ENCODE measurements around the gene ZCCHC7. TPM values are rescaled to one million over a fixed set of nuclear protein-coding genes. Genes with fewer than 3 reads are reported as not detected.

Gene ZCCHC7
- total RNA-seq, 4 donors from 2014 or later, result 11.7 to 24.6 (median 13.6) TPM

DNA sequence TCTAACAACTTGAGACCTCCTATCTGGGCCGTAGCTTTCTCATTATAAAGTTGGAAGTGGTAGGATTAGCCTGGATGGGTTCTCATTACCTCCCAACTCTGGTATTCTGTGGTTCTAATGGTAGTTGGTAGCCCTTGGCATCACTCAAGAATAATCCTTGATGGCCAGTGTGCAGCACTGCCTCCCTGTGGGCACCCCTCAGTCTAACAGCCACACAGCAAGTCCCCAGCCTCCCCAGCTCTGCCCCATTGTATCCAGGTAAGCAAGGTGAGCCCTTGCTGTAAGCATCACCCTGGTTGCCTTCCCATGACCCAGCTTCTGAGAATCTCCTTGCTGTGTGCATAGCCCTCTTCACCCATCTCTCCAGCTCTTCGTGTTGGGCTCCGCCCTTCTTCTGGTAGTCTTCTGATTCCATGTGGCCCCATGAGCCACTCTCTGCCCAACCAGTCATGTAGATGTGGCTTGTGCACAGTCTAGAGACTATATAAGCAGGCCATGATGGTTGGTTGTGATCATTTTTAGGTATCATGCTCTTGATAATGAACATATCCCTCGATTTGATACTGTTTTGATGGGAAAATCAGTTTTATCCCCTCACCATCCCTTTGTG, 244.5 kb downstream of the ZCCHC7 start:
- TF ChIP-seq, protein P1, sequence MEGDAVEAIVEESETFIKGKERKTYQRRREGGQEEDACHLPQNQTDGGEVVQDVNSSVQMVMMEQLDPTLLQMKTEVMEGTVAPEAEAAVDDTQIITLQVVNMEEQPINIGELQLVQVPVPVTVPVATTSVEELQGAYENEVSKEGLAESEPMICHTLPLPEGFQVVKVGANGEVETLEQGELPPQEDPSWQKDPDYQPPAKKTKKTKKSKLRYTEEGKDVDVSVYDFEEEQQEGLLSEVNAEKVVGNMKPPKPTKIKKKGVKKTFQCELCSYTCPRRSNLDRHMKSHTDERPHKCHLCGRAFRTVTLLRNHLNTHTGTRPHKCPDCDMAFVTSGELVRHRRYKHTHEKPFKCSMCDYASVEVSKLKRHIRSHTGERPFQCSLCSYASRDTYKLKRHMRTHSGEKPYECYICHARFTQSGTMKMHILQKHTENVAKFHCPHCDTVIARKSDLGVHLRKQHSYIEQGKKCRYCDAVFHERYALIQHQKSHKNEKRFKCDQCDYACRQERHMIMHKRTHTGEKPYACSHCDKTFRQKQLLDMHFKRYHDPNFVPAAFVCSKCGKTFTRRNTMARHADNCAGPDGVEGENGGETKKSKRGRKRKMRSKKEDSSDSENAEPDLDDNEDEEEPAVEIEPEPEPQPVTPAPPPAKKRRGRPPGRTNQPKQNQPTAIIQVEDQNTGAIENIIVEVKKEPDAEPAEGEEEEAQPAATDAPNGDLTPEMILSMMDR (IDR thresholded peaks at IDR 0.05), result no peak
- DNase-seq (ENCODE audit: low spot score), result no peak
- no peak for ATAC-seq (ENCODE audit: low FRiP score)

DNA sequence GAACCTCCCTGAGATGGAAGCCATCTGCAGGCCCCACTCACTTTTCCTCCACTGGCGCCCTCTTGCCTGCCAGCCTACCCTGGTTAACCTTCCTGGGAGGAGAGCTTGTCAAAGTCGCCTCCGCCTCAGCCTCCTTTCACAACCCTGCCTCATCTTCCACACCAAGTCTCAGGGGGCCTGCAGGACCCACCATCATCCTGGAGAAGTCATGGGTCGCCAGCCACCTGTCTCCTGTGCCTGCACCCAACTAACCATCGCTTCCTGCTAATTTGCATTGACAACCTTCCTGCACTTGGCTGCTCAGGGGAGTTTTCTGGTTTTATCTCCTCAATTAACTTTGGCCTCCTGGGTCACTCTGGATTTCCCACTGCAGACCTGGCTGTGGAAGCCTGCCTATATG, 249.3 kb downstream of the ZCCHC7 start:
- no peak for ATAC-seq (ENCODE audit: low FRiP score)
- TF ChIP-seq, protein P1 (IDR thresholded peaks at IDR 0.05), result no peak
- no peak for DNase-seq (ENCODE audit: low spot score)

DNA sequence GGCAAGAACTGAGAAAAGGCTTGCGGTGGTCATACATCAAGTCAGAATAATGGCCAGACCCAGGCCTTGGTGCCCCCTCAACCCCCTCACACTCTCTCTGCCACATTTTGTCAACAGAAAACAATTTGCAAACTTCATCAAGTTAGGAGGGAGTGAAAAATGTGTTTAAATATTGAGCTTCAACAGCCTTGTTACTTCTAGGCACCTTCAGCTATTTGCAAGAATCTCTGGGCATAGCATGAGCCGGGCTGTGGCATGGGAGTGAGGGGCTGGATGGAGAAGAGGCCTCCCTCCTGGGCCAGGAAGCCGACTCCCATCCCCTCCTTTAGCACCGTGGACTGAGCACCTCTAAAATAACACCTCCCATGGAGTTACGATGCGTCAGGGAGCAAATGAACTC, 249.9 kb downstream of the ZCCHC7 start:
- ATAC-seq (ENCODE audit: low FRiP score), result no peak
- TF ChIP-seq, protein P1 (IDR thresholded peaks at IDR 0.05), result no peak

DNA sequence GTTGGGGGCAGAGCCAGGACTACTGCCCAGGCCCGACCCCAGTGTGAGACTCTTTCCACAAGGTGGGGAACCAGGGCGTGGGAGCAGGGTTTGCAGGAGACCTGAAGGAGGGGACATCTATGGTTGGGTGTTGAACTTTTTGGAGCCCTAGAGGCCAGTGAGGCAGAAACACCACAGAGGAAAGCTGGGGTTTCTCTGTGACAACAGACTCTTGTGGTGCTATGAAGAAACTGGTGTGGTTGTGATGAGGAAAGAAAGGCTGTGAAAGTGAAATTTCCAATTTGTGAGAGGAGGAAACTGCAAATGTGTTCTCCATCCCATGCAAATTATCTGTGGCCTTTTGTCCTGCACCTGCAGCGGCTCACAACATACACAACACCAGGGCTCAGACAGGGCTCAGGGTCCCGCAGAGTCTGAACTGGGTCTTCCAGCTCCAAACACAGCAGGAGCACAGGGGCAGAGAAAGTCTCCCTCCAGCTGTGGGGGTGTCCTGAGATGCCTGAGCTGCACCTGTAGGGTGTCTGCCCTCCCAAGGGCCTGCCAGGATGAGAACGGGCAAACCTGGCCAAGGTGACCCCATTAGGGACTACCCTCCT, 250.7 kb downstream of the ZCCHC7 start:
- DNase-seq (ENCODE audit: low spot score) (no peak), ATAC-seq (ENCODE audit: low FRiP score) (no peak)
- TF ChIP-seq, protein P1 (IDR thresholded peaks at IDR 0.05), result no peak

More for the DNA sequence above, 249.9 kb downstream of the ZCCHC7 start:
- DNase-seq (ENCODE audit: low spot score), result no peak

DNA sequence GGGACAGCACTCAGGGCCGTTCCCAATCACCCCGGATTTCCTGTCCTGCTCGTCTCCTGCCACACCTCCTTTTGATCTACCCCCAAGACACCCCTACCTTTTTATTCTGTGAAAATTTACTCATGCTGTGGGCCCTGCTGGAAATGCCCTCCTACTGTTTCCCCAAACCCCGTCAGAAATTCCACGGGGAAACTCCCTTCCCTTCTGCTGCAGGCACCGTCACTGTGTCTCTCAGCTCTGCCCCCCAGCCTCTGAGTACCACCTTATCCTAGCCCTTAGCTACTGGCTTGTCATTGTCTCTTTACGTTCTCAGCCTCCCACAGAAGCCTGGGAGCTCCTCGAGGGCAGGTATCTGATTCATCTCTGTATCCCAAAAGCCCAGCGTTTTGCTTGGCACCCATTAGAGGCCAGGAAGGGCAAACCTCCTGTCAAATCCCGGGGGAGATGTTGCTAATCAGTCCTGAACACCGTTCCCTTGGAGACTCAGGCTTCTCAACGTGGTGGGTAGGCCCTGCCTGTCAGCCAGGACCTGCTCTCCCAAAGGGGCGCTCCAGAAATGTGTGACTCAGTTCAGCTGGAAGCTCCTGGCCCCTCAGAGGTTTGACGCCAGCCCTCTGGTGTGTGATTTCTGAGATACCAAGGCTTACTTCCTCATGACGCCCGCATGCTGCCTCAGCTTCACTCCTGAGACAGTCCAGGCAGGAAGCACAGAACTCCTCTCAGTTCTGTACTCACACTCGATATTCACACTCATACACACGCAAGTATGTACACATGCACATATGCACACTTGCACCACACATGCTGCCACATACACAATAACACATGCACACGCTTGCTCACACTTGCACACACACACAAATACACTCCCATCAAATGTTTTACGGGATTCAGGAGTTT, 251.4 kb downstream of the ZCCHC7 start:
- no peak for ATAC-seq (ENCODE audit: low FRiP score)
- TF ChIP-seq, protein P1 (IDR thresholded peaks at IDR 0.05), result no peak
- DNase-seq (ENCODE audit: low spot score), result no peak

DNA sequence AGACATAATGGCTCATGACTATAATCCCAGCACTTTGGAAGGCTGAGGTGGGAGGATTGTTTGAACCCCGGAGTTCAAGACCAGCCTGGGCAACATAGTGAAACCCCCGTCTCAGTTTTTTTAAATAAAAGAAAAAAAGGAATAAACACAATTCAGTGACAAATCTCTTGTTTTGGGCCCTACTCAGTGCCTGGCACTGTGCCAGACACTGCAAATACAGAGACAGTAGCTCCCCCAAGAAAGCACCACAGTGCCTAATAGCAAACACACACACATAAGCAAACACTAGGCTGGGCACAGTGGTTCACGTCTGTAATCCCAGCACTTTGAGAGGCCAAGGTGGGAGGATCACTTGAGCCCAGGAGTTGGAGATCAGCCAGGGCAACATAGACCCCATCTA, 252.5 kb downstream of the ZCCHC7 start:
- TF ChIP-seq, protein P1 (IDR thresholded peaks at IDR 0.05), result no peak
- DNase-seq (ENCODE audit: low spot score) (no peak), ATAC-seq (ENCODE audit: low FRiP score) (no peak)
